H1 (cell line): Measurements from ENCODE around the gene USP10. TPM values are rescaled to one million over a fixed set of nuclear protein-coding genes. Genes with fewer than 3 reads are reported as not detected.

Experiments
- CTCF ChIA-PET: fragments of 300-600 bp; sonication (Branson Sonifier 250); formaldehyde crosslinking; loops from one replicate; lab custom pipeline; 2021; ENCODE audit not compliant: partially characterized antibody; lab: Charles Lee
- POLR2A ChIA-PET: fragments of 300-600 bp; sonication (Branson Sonifier 250); formaldehyde crosslinking; loops from one replicate; lab custom pipeline; 2021; ENCODE audit warnings: inconsistent platforms; ENCODE audit not compliant: partially characterized antibody; lab: Charles Lee
- DNase-seq, 2 experiments: peaks; one replicate each; pipeline versions ENCODE4 v3.0.0 to v3.0.0-alpha.2; 2010 to 2022; ENCODE audit warnings: low spot score in 2 of 2, low read depth in 1 of 2, mixed read lengths in 1 of 2
- FAIRE-seq: peaks from 2 replicates; lab custom pipeline; 2011; peaks lifted over from hg19 to GRCh38; lab: Jason Lieb, UNC
- H2AFZ ChIP-seq: 2 replicates; pipeline ENCODE4 v1.8.1; 2012; ENCODE audit warnings: low read length, inconsistent platforms
- H2AK5ac ChIP-seq: 2 replicates; pipeline ENCODE4 v1.6.1; 2013; ENCODE audit warnings: low read depth, low read length
- H2BK120ac ChIP-seq: replicated peaks from 2 replicates; pipeline ENCODE3; 2013; ENCODE audit warnings: low read depth, low read length, inconsistent platforms
- H2BK12ac ChIP-seq: 2 replicates; pipeline ENCODE4 v1.6.1; 2013; ENCODE audit warnings: low read depth, low read length
- H2BK15ac ChIP-seq: 2 replicates; pipeline ENCODE4 v1.6.1; 2013; ENCODE audit warnings: low read length
- H2BK20ac ChIP-seq: 2 replicates; pipeline ENCODE4 v1.6.1; 2013; ENCODE audit warnings: low read length
- H2BK5ac ChIP-seq: 2 replicates; pipeline ENCODE4 v1.6.1; 2013; ENCODE audit warnings: low read depth, low read length
- H3K14ac ChIP-seq: 2 replicates; pipeline ENCODE4 v1.6.1; 2013; ENCODE audit warnings: inconsistent platforms; ENCODE audit not compliant: insufficient read length
- H3K18ac ChIP-seq: 2 replicates; pipeline ENCODE4 v1.6.1; 2013; ENCODE audit warnings: low read length; ENCODE audit errors: extremely low read depth
- H3K23ac ChIP-seq: 2 replicates; pipeline ENCODE4 v1.6.1; 2013; ENCODE audit warnings: inconsistent platforms; ENCODE audit not compliant: insufficient read length
- H3K23me2 ChIP-seq: 2 replicates; pipeline ENCODE4 v1.6.1; 2013; ENCODE audit warnings: low read depth, low read length
- H3K27ac ChIP-seq: 2 replicates; pipeline ENCODE4 v1.6.1; 2011; ENCODE audit warnings: low read depth, low read length, inconsistent platforms
- H3K27me3 ChIP-seq, 4 experiments: replicated peaks in 1 of 4; 1 replicate in 1 of 4; 2 replicates in 3 of 4; pipeline versions ENCODE4 v1.6.1 to v1.8.1; 2011 to 2013; ENCODE audit warnings: low read length in 3 of 4, mild to moderate bottlenecking in 3 of 4, inconsistent platforms in 2 of 4, mixed read lengths in 2 of 4, moderate library complexity in 1 of 4; ENCODE audit not compliant: control insufficient read depth in 3 of 4, insufficient read depth in 3 of 4; ENCODE audit errors: extremely low read depth in 1 of 4
- H3K36me3 ChIP-seq, 4 experiments: 2 replicates each; pipeline versions ENCODE4 v1.6.1 to v1.8.1; 2011 to 2013; ENCODE audit warnings: mild to moderate bottlenecking in 4 of 4, low read length in 3 of 4, moderate library complexity in 2 of 4, control low read depth in 1 of 4, inconsistent platforms in 1 of 4; ENCODE audit not compliant: insufficient read depth in 4 of 4, control insufficient read depth in 2 of 4
- H3K4ac ChIP-seq: replicated peaks from 2 replicates; pipeline ENCODE3; 2013; ENCODE audit warnings: low read length, low read depth, mixed read lengths, inconsistent platforms; ENCODE audit not compliant: insufficient read length
- H3K4me1 ChIP-seq, 4 experiments: replicated peaks in 1 of 4; 1 replicate in 1 of 4; 2 replicates in 3 of 4; pipeline versions ENCODE4 v1.6.1 to v1.8.1; 2011 to 2013; ENCODE audit warnings: low read length in 3 of 4, inconsistent platforms in 2 of 4, mixed read lengths in 1 of 4; ENCODE audit not compliant: insufficient read depth in 4 of 4, control insufficient read depth in 3 of 4
- H3K4me2 ChIP-seq, 2 experiments: 2 replicates each; pipeline versions ENCODE4 v1.6.1 to v1.8.1; 2011 to 2013; ENCODE audit warnings: low read depth in 2 of 2, low read length in 2 of 2, control low read depth in 1 of 2, inconsistent platforms in 1 of 2, mild to moderate bottlenecking in 1 of 2; ENCODE audit not compliant: insufficient read depth in 1 of 2
- H3K4me3 ChIP-seq, 4 experiments: fragments of 200-600, 300-600 bp in 1 of 4; sonication (generic), shearing (Covaris generic), sonication (Bioruptor Twin) in 1 of 4; 2 replicates each; pipeline versions ENCODE4 v1.5.1 to v1.8.1; 2011 to 2016; ENCODE audit warnings: low read length in 4 of 4, low read depth in 3 of 4, control low read depth in 2 of 4, inconsistent platforms in 2 of 4, mild to moderate bottlenecking in 2 of 4, mixed read lengths in 1 of 4, moderate library complexity in 1 of 4; ENCODE audit not compliant: insufficient read depth in 2 of 4; ENCODE audit errors: extremely low read depth in 1 of 4
- H3K56ac ChIP-seq: replicated peaks from 2 replicates; pipeline ENCODE3; 2013; ENCODE audit warnings: low read depth, mild to moderate bottlenecking, mixed read lengths, low read length, inconsistent platforms; ENCODE audit not compliant: insufficient read length
- H3K79me1 ChIP-seq: 2 replicates; pipeline ENCODE4 v1.6.1; 2013; ENCODE audit warnings: low read depth, low read length, control low read depth
- H3K79me2 ChIP-seq, 2 experiments: 2 replicates each; pipeline versions ENCODE4 v1.6.1 to v1.8.1; 2012 to 2013; ENCODE audit warnings: low read length in 2 of 2, mild to moderate bottlenecking in 2 of 2, inconsistent platforms in 1 of 2; ENCODE audit not compliant: insufficient read depth in 2 of 2, control insufficient read depth in 1 of 2
- H3K9ac ChIP-seq, 4 experiments: replicated peaks in 1 of 4; 1 replicate in 1 of 4; 2 replicates in 3 of 4; pipeline versions ENCODE4 v1.6.1 to v1.8.1; 2011 to 2013; ENCODE audit warnings: low read depth in 3 of 4, low read length in 3 of 4, control low read depth in 2 of 4, mild to moderate bottlenecking in 2 of 4, moderate library complexity in 2 of 4, inconsistent platforms in 1 of 4; ENCODE audit errors: extremely low read depth in 1 of 4
- H3K9me3 ChIP-seq, 2 experiments: 2 replicates each; pipeline versions ENCODE4 v1.6.1 to v1.8.1; 2012 to 2013; ENCODE audit warnings: mild to moderate bottlenecking in 2 of 2, moderate library complexity in 2 of 2, control low read depth in 1 of 2, inconsistent platforms in 1 of 2, low read depth in 1 of 2, low read length in 1 of 2, mixed read lengths in 1 of 2; ENCODE audit not compliant: insufficient read depth in 2 of 2
- H4K20me1 ChIP-seq, 2 experiments: replicated peaks in 1 of 2; 2 replicates each; pipeline versions ENCODE3 to v1.8.1; 2011 to 2013; ENCODE audit warnings: inconsistent platforms in 2 of 2, low read length in 2 of 2, mild to moderate bottlenecking in 1 of 2; ENCODE audit not compliant: insufficient read depth in 2 of 2, control insufficient read depth in 1 of 2
- H4K5ac ChIP-seq: 2 replicates; pipeline ENCODE4 v1.6.1; 2013; ENCODE audit warnings: low read length, low read depth, mixed read lengths, inconsistent platforms; ENCODE audit not compliant: insufficient read length
- H4K8ac ChIP-seq: 2 replicates; pipeline ENCODE4 v1.8.0; 2013; ENCODE audit warnings: mild to moderate bottlenecking, moderate library complexity, low read length, inconsistent platforms; ENCODE audit not compliant: insufficient read depth; ENCODE audit errors: extremely low read depth
- H4K91ac ChIP-seq: replicated peaks from 2 replicates; pipeline ENCODE3; 2013; ENCODE audit warnings: low read length, mixed read lengths, inconsistent platforms; ENCODE audit not compliant: insufficient read length
- CREB1 ChIP-seq: IDR thresholded peaks from 2 replicates; pipeline ENCODE4 v1.6.1; 2012; ENCODE audit warnings: inconsistent platforms
- FOSL1 ChIP-seq: IDR thresholded peaks from 2 replicates; pipeline ENCODE4 v1.6.1; 2011; ENCODE audit warnings: mild to moderate bottlenecking, low read depth, low read length, moderate library complexity; ENCODE audit not compliant: insufficient read depth
- GTF2F1 ChIP-seq: IDR thresholded peaks from 2 replicates; pipeline ENCODE4 v1.6.1; 2012; ENCODE audit warnings: low read depth, low read length, improper control_type of control experiment, borderline replicate concordance
- HDAC6 ChIP-seq: IDR thresholded peaks from one replicate; pipeline ENCODE4 v1.7.1; 2012; ENCODE audit warnings: low read depth, mild to moderate bottlenecking, inconsistent platforms, low read length, moderate library complexity
- PHF8 ChIP-seq: fragments of 200-600 bp; sonication (generic); conservative IDR thresholded peaks from 2 replicates; pipeline ENCODE4 v1.7.1; 2012; ENCODE audit warnings: low read depth, mild to moderate bottlenecking, inconsistent platforms, low read length, moderate library complexity
- SRF ChIP-seq: IDR thresholded peaks from 2 replicates; pipeline ENCODE4 v1.6.1; 2011; ENCODE audit warnings: mild to moderate bottlenecking, low read depth, low read length, moderate library complexity
- WGBS, 2 experiments: shearing (Covaris generic) in 1 of 2; methylation state at CpG; one replicate each; pipeline versions ENCODE4 v1.1.6 to v1.1.7; 2013 to 2015; ENCODE audit warnings: low lambda C conversion rate in 2 of 2, mixed read lengths in 2 of 2, inconsistent platforms in 1 of 2, low coverage in 1 of 2, missing lambda C conversion rate in 1 of 2; ENCODE audit not compliant: insufficient replicate concordance in 2 of 2, insufficient coverage in 1 of 2, insufficient read length in 1 of 2; ENCODE audit errors: extremely low coverage in 1 of 2, missing lambda C conversion rate in 1 of 2; 5-methylcytosine and 5-hydroxymethylcytosine counted together
- polyA plus RNA-seq, 7 experiments: library from polyadenylated mRNA; depleted of rRNA in 3 of 7; stranded (reverse) in 5 of 7; unstranded in 2 of 7; fragments of >200 nt in 5 of 7; fragments of 200-250 nt in 2 of 7; gene quantifications; 1 replicate in 5 of 7; 2 replicates in 1 of 7; 4 replicates in 1 of 7; pipeline versions ENCODE4 v1.2.1 to v1.2.3, GENCODE V29; 2011 to 2013; ENCODE audit warnings: missing spikeins in 2 of 7, mixed read lengths in 2 of 7
- total RNA-seq: library from RNA; stranded (reverse); fragmentation: NEBNext Ultra II Directional; extraction: Animal tissue kit (Norgen Biotek cat#: 25700); gene quantifications from 2 replicates; pipeline ENCODE4 v1.2.1, GENCODE V29; 2021
- TF ChIP-seq, protein P1 (sequence below), 3 experiments: IDR thresholded peaks; 1 replicate in 2 of 3; 2 replicates in 1 of 3; pipeline versions ENCODE4 v1.5.1 to v1.6.1; 2011; ENCODE audit warnings: low read length in 3 of 3, mild to moderate bottlenecking in 3 of 3, inconsistent platforms in 2 of 3, low read depth in 1 of 3, moderate library complexity in 1 of 3; ENCODE audit not compliant: insufficient read depth in 1 of 3; ENCODE audit errors: control extremely low read depth in 1 of 3

USP10 gene
- total and polyA plus RNA-seq, 2 of the 8 experiments (the other 6 are each of a cell fraction or from before 2014, with no cell fraction given), result 171 to 195 TPM

DNA sequence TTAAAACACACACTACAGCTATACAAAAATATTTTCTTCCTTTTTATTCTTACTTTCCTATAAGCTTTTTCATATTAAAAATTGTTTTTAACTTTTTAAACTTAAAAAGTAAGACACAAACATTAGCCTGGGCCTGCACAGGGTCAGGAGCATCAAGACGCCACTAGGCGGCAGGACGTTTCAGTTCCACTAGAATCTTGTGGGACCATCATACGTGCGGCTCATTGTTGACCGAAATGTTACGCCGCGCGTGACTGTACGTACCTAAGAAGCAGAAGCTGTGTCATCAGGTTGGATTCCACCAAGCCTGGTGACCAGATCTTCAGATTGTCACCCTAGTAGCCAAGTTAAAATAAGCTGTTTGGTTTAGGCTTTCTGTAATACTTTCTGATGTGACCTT is 47.1 kb downstream of the USP10 start:
- H3K4me2 ChIP-seq, result no peak overlapping the region
- CTCF ChIA-PET, result interaction anchor here (0.6 to 4.3 kb wide), 35 partner anchors 8 to 493 kb away, joined by 3 to 43 read pairs (median 4); no protein-coding TSS in a partner anchor
- WGBS, 2 experiments, result 93% methylated on average over 11 of the region's 11 CpGs; no CpG with 5 or more reads in 1 of the 2 experiments
- H3K9ac ChIP-seq, result no peak overlapping the region; a peak in 1 of 7 replicates
- peaks cover 6% of the 10 kb centered on the region for H3K79me1 ChIP-seq
- H2AK5ac ChIP-seq, result no peak overlapping the region
- no peak overlapping the region for H2BK5ac ChIP-seq
- no peak overlapping the region for H3K4me3 ChIP-seq
- peaks cover 17 to 24% of the 10 kb centered on the region in 2 experiments for H4K20me1 ChIP-seq
- H3K27me3 ChIP-seq, result no peaks in the 10 kb centered on the region
- no peaks in the 10 kb centered on the region for H3K23me2 ChIP-seq
- H3K79me2 ChIP-seq, result peaks cover 0 to 96% of the 10 kb centered on the region in 2 experiments; a peak in 3 of 4 replicates
- H3K4ac ChIP-seq, result no peak overlapping the region
- H3K4me1 ChIP-seq, result no peaks in the 10 kb centered on the region; a peak in 1 of 7 replicates
- no peak overlapping the region for H2BK15ac ChIP-seq
- H2BK20ac ChIP-seq, result no peak overlapping the region
- H4K5ac ChIP-seq, result no peak overlapping the region
- H3K56ac ChIP-seq, result no peak overlapping the region
- DNase-seq, result no peak
- no peak overlapping the region for H2BK120ac ChIP-seq
- no peak overlapping the region for H4K91ac ChIP-seq
- H3K27ac ChIP-seq, result no peak overlapping the region
- H3K23ac ChIP-seq, result no peak overlapping the region
- FAIRE-seq, result no peak
- peaks cover 0 to 17% (median 5%) of the 10 kb centered on the region in 4 experiments; a peak in 4 of 8 replicates for H3K36me3 ChIP-seq
- H2BK12ac ChIP-seq, result no peak overlapping the region
- no peak overlapping the region for H3K14ac ChIP-seq
- POLR2A ChIA-PET, result interaction anchor here (0.6 to 0.9 kb wide), 2 partner anchors 59 to 100 kb away, joined by 3 read pairs; no protein-coding TSS in a partner anchor
- H4K8ac ChIP-seq, result no peak overlapping the region
- H2AFZ ChIP-seq, result no peak overlapping the region
- no peak overlapping the region for H3K18ac ChIP-seq
- H3K9me3 ChIP-seq, result no peaks in the 10 kb centered on the region
- TF ChIP-seq FOSL1, result no peak
- TF ChIP-seq, protein P1, sequence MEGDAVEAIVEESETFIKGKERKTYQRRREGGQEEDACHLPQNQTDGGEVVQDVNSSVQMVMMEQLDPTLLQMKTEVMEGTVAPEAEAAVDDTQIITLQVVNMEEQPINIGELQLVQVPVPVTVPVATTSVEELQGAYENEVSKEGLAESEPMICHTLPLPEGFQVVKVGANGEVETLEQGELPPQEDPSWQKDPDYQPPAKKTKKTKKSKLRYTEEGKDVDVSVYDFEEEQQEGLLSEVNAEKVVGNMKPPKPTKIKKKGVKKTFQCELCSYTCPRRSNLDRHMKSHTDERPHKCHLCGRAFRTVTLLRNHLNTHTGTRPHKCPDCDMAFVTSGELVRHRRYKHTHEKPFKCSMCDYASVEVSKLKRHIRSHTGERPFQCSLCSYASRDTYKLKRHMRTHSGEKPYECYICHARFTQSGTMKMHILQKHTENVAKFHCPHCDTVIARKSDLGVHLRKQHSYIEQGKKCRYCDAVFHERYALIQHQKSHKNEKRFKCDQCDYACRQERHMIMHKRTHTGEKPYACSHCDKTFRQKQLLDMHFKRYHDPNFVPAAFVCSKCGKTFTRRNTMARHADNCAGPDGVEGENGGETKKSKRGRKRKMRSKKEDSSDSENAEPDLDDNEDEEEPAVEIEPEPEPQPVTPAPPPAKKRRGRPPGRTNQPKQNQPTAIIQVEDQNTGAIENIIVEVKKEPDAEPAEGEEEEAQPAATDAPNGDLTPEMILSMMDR (IDR thresholded peaks at IDR 0.05; ENCODE audit: control extremely low read depth in 1 of 3, insufficient read depth in 1 of 3, low read depth in 1 of 3, low read length in 3 of 3), result peak; percentile 43 to 63 (median 62)
- no peak for TF ChIP-seq PHF8
- no peak for TF ChIP-seq SRF
- no peak for TF ChIP-seq HDAC6
- no peak for TF ChIP-seq GTF2F1
- no peak for TF ChIP-seq CREB1
